T-helper 22 cell (primary cell): ENCODE results near the gene DDX39B.
"Not testable (repeated sequence)": the region's sequence is repeated elsewhere in the genome, so short reads cannot be mapped to it uniquely, and the experiment has no call there.

ENCODE experiments used
- DNase-seq: peaks from one replicate; pipeline ENCODE4 v3.0.0-alpha.2; 2020; ENCODE audit warnings: low read depth

The DDX39B gene

GRCh38 chr6:31528821-31529328 is 12.9 kb downstream of the DDX39B start, which contains the start of gene MCCD1:
Gene MCCD1, plus strand, starts transcription at chr6:31528962. Its CDS starts 53 bp downstream, at chr6:31529015.
- no peak for DNase-seq

GRCh38 chr6:31528307-31528777 is 13.5 kb downstream of the DDX39B start:
- no peak for DNase-seq

GRCh38 chr6:31525932-31526591 is 15.7 kb downstream of the DDX39B start:
- DNase-seq, result no peak

- DNase-seq, result no peak
These were observed 16.3 kb downstream of the DDX39B start for GRCh38 chr6:31525553-31525931.

DNA sequence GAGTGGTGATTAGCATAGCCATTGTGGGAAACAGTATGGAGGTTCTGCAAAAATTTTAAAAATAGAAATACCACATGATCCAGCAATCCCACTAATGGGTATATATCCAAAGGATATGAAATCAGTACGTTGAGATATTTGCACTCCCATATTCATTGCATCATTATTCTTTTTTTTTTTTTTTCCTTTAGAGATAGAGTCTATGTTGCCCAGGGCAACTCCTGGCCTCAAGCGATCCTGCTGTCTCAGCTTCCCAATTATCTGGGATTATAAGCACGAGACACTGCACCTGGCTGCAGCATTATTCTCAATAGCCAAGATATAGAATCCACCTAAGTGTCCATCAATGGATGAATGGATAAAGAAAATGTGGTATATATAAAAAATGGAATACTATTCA is 20.0 kb downstream of the DDX39B start:
- no peak for DNase-seq

GRCh38 chr6:31513456-31514165 is 28.2 kb downstream of the DDX39B start:
- DNase-seq, result no peak

DNA sequence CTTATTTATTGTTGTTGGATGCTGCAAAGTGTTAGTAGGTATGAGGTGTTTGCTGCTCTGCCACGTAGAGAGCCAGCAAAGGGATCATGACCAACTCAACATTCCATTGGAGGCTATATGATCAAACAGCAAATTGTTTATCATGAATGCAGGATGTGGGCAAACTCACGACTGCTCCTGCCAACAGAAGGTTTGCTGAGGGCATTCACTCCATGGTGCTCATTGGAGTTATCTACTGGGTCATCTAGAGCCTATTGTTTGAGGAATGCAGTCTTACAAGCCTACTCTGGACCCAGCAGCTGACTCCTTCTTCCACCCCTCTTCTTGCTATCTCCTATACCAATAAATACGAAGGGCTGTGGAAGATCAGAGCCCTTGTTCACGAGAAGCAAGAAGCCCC is 31.8 kb downstream of the DDX39B start:
- DNase-seq, result no peak

GRCh38 chr6:31509036-31509435 is 32.8 kb downstream of the DDX39B start:
- not testable (repeated sequence) for DNase-seq

- DNase-seq, result no peak
These were observed 39.2 kb downstream of the DDX39B start for GRCh38 chr6:31502586-31502985.

DNA sequence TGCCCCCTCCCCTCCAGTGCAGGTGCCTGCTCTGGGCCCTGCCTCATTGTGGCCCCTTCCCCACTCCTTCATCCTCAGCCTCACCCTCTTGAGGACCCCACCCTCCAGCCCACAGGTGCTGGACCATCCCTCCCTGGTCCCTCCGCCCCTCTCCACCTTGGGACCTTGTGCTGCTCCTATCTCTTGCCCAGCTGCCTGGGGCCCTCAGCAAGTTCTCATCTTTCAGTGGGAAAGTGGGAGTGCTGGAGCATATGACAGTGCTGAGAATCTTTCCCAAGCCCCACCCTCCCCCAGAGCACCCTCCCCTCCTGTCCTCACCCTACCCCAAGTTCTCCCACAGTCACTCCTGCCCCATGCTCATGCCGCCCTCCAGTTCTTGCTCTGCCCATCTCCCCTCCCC is 42.2 kb downstream of the DDX39B start:
- not testable (repeated sequence) for DNase-seq

- no peak for DNase-seq
These were observed 43.1 kb downstream of the DDX39B start for GRCh38 chr6:31498748-31499147.

DNA sequence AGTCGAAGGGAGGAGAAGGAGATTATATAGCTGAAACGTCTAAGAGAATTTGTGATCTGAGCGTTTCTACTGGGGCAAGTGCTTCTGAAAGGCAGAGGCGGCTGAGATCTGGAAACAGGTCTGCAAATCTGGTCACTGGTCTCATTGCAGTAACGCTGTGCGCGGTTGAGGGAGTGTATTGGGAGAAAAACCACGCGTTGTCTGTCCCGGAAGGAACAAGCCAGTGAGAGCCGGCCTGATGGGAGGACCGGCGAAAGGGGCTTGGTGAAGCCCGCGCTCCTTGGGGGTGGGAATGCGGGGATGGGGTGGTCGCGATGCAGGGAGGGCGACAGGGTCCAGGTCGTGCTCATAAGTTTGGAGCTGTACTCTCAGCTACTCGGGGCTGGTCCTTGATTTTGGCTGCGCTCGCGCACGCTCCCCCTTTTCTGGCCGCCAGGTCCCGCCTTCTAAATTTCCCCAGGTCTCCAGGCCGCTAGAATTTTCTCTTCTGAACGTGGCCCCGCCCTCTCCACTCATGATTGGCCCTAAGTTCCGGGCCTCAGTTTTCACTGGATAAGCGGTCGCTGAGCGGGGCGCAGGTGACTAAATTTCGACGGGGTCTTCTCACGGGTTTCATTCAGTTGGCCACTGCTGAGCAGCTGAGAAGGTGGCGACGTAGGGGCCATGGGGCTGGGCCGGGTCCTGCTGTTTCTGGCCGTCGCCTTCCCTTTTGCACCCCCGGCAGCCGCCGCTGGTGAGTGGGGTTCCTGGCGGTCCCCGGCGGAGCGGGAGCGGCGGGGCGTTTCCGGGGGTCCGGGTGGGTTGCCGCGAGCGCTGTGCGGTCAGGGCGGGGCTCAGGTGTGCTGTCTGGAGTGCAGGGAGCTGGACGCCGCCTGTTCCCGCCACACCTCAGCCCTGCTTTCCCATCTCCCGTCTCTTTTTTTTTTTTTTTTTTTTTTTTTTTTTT is 44.0 kb downstream of the DDX39B start, which contains the start of gene MICB:
Gene MICB, plus strand, starts transcription at position 615 of the 946 bp plus-strand sequence. Its CDS starts 49 bp downstream, at position 664.
- peak; percentile 88 for DNase-seq

- DNase-seq, result not testable (repeated sequence)
These were observed 45.0 kb downstream of the DDX39B start for GRCh38 chr6:31496826-31497225.

- DNase-seq, result no peak
These were observed 46.2 kb downstream of the DDX39B start for GRCh38 chr6:31495580-31495979.

DNA sequence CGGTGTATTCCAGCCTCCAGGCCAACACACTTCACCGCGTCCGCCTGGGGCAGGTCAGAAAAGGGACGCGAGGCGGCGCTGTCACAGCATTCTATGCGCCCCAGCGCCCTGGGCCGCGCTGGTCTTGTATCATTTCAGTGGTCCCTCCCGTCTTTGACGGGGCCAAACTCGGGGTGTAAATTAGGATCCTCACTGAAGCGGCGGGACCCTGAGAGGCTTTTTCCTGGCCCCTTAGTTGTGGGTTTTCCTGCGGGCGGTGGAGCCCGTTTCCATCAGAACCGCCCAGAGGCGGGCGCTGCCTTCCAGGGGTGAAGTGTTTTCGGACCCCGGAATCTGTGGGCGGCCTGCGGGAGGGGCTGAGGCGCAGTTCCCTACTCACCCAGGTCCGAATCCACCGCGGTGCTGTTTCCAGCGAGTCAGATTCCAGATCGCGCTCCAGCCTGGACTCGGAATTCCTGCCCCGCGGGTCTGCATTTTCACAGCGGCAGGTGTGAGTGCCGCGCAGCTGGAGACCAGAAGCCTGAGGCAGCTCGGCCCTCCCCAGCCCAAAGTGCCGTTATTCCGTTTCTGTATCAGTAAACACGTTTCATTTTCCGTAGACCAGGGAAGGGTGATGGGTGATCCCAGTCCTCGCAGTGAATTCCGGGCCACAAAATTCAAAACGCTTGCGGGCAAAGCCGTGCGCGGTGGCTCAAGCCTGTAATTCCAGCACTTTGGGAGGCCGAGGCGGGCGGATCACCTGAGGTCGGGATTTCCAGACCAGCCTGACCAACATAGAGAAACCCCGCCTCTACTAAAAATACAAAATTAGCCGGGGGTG is 47.7 kb downstream of the DDX39B start:
- DNase-seq, result peak; percentile 55

DNA sequence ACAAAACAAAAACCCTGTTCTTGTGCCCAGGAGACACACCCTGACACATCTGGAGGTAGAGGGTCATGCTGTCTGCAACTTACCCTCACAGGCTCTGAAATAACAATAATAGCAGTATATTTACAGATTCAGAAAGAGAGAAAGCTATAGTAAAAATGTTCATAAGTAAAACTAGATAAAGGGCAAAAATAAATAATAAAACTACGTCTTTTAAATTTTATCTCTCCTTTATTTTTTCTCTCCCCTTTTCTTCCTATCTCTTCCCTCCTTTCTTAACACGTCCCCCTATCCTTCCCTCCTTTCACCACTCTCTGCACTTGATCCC is 48.3 kb downstream of the DDX39B start:
- not testable (repeated sequence) for DNase-seq

DNA sequence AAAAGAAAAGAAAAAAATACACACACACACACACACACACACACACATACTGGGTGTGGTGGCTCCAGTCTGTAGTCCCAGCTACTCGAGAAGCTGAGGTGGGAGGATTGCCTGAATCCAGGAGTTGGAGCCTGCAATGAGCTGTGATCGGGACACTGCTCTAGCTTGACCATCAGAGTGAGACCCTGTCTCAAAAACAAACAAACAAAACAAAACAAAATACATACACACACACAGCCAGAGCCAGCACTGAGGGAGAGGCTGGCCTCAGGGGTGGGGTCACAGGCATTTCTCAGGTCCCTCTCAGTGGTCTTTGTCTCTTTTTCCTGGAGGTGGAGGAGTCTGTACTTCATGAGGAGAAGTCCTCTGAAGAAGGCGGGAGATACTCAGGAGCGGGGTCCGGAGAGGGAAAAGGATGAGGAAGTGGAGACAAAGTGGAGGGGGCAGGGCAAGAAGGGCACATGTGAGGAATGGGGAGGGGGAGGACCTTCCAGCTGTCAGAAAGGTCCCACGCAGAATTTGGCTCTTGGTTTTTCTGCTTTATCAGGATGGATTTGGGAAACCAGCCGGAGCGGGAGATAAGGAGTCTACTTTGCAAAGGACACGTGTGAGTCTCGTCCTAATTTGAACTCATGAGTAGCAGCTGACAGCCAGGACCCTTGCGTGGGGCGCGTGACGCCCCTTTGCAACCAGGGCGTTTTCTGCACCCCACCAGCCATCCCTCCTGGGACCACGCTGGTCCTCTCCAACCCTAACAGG is 51.5 kb downstream of the DDX39B start:
- DNase-seq, result no peak

GRCh38 chr6:31489086-31489485 is 52.7 kb downstream of the DDX39B start:
- DNase-seq, result no peak

- not testable (repeated sequence) for DNase-seq
These were observed 54.1 kb downstream of the DDX39B start for GRCh38 chr6:31487674-31488073.

- DNase-seq, result not testable (repeated sequence)
These were observed 55.6 kb downstream of the DDX39B start for GRCh38 chr6:31486065-31486837.
